Activated CD8-positive, alpha-beta memory T cell treated with anti-CD3 and anti-CD28 coated beads for 48 hours (primary cell): ENCODE results near the gene STK36.
A peak's percentile ranks its signal among the peaks of the same experiment; 100 is the strongest.

ENCODE experiments used
- DNase-seq, 3 experiments: peaks; one replicate each; pipeline ENCODE4 v3.0.0-alpha.2; 2020; ENCODE audit warnings: low read depth in 2 of 3, low spot score in 2 of 3

STK36 gene, protein sequence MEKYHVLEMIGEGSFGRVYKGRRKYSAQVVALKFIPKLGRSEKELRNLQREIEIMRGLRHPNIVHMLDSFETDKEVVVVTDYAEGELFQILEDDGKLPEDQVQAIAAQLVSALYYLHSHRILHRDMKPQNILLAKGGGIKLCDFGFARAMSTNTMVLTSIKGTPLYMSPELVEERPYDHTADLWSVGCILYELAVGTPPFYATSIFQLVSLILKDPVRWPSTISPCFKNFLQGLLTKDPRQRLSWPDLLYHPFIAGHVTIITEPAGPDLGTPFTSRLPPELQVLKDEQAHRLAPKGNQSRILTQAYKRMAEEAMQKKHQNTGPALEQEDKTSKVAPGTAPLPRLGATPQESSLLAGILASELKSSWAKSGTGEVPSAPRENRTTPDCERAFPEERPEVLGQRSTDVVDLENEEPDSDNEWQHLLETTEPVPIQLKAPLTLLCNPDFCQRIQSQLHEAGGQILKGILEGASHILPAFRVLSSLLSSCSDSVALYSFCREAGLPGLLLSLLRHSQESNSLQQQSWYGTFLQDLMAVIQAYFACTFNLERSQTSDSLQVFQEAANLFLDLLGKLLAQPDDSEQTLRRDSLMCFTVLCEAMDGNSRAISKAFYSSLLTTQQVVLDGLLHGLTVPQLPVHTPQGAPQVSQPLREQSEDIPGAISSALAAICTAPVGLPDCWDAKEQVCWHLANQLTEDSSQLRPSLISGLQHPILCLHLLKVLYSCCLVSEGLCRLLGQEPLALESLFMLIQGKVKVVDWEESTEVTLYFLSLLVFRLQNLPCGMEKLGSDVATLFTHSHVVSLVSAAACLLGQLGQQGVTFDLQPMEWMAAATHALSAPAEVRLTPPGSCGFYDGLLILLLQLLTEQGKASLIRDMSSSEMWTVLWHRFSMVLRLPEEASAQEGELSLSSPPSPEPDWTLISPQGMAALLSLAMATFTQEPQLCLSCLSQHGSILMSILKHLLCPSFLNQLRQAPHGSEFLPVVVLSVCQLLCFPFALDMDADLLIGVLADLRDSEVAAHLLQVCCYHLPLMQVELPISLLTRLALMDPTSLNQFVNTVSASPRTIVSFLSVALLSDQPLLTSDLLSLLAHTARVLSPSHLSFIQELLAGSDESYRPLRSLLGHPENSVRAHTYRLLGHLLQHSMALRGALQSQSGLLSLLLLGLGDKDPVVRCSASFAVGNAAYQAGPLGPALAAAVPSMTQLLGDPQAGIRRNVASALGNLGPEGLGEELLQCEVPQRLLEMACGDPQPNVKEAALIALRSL (N-terminal part only)

DNA sequence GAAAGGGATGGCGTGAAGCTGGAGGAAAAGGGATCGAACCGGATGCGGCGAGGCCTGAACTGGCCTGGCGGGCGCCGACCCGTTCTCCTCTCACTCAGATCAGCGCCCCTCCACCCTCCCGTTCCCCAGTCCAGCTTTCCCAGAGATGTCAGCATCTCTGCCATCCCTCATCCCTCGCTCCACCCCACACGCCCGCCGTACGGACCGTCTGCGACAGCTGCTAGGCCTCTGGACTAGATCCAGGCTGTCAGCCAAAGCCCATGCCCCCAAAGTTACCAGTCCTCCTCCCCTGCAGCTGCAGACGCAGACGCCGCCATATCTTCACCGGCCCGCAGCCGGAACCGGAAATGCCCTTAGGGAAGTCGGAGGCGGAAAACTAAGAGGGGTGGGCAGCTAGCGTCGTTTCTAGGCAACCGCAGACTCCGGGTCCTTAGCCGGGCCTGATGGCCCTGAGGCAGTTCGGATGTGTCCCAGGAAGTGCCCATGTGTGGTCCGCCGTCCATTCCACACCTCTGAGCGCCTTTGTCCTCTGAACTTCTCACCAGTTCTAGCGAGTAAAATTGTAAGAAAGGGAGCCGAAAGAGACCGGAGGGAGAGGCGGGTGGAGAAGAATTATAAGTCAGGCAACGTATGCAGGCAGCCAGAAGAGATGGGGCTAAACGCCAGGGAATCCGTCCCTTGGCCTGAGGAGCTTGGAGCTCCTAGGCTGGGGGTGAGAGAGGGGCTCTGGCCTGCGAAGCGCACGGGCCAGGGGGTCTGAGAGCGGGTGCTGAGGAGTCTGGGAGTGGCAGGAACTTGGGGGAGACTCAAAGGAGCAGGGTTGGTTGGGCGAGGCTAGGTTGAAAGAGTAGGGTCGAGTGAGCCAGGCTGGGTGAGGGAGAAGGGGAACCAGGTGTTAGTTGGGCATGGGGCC lies at the start of gene STK36, which contains the start of gene RNF25:
TSS of gene STK36 (plus strand) at position 433 of the 913 bp plus-strand sequence. CDS start 744 bp downstream, outside the sequence.
TSS of gene RNF25 (minus strand) at position 349 of the 913 bp plus-strand sequence. CDS start at position 317, 32 bp downstream.
- DNase-seq, result peak; percentile 51 to 63 (median 62)

DNA sequence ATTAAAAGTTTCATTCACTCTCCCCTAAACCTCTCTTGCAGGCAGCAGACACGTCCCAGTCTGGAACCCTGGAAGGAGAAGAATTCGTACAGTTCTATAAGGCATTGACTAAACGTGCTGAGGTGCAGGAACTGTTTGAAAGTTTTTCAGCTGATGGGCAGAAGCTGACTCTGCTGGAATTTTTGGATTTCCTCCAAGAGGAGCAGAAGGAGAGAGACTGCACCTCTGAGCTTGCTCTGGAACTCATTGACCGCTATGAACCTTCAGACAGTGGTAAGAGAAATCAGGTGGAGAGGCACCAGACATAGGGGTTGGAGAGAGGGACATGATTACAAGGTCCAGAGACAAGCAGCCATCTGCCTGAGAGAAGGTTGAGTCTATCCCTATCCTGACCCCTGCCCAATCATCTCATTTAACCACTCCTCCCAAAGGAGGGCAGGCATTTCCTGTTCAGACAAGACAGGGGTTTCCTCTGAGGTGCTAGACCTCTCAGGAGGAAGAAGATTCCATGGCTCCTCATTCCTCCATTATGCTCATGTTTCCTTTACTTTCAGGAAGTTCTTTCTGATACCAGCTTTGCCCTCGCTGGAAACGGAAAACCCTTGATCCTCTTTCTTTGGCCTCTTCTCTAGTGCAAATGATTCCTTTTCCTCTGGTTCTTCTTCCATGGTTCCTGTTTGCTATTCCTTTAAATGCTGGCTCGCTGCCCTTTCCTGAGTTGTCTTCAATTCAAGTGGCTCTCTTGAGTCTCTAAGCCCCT lies 49.1 kb upstream of the STK36 start:
- no peak for DNase-seq

DNA sequence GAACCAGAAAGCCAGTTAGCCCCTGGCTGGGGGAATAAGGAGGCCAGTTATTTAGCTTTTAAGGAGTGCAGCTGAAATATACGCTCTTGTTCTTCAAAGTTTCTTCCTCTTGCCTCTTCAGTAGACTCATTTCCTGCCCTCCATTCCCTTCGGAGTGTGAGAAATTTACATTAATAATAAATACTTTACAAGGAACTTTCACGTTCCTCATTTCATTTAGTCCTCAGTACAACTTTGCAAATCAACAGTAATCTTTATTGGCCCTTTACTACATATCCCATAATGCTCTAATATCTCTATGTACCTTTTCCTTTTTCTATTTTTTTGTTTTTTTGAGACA lies 48.5 kb upstream of the STK36 start:
- DNase-seq, result no peak

DNA sequence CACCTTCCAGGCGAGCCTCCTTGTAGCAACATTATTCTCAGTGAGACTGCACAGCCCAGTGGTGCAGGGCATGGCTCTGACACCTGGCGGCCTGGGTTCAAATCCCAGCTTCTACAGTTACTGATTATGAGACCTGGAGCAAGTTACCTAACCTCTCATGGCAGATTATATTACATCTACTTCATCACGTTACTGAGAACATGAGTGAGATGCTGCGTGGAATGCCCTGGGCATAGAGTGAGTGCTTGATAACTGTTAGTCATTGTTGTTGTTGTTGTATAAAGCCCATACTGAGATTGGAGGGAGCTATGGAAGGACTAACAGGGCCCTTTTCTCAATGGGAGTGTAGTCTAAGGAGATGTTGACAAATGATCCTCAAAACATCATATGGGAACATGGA lies 45.5 kb upstream of the STK36 start:
- no peak for DNase-seq

DNA sequence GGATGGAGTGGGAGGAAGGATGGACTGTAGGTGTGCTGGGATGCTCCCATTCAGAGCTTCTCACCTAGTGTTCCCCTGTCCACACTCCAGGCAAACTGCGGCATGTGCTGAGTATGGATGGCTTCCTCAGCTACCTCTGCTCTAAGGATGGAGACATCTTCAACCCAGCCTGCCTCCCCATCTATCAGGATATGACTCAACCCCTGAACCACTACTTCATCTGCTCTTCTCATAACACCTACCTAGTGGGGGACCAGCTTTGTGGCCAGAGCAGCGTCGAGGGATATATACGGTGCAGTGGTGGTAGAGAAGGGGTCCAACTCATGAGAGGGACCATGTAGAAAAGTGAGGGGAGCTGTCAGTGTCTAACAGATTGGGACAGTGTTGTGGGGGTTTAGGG lies 43.9 kb upstream of the STK36 start:
- DNase-seq, result no peak

DNA sequence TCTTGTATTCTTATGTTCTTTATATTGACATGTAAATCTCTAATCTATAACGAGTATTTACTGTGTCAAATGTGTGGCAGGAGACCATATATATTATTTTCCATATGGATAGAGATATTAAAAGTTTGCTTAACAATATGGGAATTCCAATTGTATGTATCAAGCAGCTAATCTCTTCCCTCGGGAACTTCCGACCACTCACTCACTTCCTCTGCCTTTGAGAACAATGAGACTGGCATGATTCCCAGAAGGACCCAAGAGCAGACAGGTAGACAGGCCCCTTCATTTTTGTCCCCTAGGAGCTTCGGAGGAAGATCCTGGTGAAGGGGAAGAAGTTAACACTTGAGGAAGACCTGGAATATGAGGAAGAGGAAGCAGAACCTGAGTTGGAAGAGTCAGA lies 40.0 kb upstream of the STK36 start:
- DNase-seq, result no peak

DNA sequence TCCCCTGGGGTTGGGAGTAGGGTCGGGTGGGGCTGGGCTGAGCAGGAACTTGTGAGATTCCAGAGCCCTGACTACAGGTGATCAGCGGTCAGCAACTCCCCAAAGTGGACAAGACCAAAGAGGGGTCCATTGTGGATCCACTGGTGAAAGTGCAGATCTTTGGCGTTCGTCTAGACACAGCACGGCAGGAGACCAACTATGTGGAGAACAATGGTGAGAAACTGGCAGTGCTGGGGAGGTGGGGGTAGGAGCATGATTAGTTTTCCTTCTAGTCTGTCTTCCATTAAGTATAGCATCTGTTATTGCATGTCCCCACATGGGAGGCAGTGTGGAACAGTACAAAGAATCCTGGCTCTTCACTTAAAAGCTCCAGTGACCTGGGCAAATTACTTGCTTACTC lies 36.2 kb upstream of the STK36 start:
- DNase-seq, result no peak

DNA sequence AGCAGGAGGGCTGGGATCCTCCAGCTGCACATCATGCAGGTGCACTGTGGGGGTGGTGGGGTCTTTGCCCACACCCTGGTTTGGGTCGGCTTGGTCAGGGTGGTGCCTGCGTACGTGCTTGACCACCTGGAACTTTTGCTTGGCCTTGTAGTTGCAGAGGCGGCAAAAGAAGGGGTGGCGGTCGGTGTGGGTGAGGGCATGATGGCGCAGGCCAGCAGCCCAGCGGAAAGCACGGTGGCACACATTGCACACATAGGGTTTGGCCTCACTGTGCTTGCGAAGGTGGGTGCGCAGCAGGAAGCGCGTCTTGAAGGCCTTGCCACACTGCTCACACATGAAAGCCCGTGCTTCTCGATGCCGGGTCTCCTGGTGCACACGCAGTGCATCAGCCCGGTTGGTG lies 33.5 kb upstream of the STK36 start:
- no peak for DNase-seq

DNA sequence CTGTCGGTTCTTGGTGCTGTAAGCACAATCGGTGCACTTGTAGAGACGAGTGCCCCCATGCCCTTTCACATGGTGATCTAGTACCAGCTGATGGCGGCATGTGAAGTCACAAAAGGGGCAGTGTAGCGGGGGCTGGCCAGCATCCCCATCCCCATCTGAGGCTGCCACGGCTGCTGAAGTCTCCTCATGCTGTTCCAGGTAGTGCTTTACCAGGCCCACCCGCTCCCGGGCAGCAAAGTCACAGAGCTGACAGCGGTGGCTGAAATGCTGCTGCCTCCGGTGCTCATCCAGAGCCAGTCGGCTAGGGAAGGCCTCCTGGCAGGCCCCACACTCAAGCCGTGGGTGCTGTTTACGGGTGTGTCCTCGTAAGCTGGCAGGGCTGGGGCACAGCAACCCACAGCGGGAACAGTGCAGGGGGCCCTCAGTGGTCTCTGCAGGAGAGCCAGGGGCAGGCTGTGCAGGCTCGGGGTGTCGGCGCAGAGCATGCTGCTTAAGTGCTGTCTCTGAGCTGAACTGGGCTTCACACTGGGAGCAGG lies 29.7 kb upstream of the STK36 start:
- no peak for DNase-seq

DNA sequence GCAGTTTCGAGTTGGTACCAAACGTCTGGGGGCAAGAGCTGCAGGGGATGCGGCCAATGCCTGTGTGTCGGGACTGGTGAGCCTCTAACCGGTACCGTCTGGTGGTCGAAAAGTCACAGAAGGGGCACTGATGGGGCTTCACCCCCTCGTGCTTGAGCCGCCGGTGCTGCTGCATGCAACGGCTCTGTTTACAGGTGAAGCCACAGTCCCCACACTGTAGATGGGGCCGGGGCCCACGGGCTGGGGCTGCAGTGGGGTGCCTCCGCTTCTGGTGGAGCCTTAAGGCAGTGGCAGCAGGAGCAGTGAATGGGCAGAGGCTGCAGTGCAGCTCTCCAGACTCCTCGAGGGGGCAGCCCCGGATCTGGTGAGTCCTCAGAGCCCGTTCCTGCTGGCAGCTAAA lies 29.1 kb upstream of the STK36 start:
- DNase-seq, result no peak

DNA sequence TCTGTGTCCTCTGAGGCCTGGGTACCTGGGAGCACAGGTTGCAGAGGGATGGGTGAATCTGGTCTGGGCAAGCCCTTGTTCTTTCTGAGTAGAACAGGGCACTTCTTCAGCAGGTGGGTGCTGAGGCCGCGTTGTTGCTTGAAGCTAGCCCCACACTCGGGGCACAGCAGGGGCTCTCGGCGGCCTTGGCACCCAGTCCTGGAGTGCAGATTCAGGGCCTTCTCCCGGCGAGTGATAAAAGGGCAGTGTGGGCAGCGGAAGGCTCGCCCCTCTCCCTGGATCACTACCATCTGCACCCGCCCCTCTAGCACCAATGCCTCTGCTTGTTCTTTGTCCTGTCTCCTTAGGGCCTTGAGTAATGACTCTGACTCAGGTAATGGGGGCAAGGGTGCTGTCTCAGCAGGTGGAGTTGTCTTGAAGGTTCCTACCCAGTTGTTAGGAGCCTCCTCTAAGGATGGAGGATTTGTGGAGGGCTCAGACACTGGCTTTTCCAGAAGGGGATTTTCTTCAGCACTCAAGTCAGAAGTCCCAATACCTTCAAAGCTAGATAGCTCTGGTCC lies 28.1 kb upstream of the STK36 start:
- DNase-seq, result no peak

DNA sequence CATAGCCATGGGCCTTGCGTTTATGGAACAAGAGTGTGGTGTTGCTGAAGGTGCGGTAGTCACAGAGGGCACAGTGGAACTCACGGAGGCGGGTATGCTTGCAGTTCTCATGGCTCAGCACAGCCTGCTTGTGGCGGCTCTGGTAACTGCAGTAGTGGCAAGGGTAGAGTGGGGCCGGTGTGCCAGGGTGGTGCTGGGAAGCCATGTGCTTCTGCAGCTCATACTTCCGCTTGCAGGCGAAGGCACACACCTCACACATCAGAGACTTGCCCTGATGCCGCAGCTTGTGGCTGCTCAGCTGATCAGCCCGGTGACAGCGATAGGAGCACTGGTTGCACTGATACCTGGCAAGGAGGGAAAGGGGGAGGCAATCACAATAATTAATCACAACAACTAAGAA lies 27.2 kb upstream of the STK36 start:
- DNase-seq, result no peak

DNA sequence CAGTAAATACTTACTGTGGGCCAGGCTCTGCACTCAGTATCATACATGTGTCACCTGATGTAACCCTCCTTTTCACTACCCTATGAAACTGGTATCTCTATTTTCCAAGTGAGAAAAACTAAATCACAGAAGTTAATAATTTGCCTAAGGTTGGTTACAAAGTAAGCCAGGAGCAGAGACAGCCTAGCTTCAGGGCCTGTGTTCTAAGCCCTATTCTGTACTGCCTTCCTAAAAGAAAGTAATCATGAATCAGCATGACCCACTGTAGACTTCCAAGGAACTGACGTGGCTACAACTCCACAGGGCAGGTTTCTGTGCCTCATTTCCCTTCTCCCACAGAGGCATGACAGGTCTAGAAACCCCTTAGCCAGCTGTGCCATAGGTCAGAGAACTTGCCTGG lies 26.8 kb upstream of the STK36 start:
- no peak for DNase-seq

DNA sequence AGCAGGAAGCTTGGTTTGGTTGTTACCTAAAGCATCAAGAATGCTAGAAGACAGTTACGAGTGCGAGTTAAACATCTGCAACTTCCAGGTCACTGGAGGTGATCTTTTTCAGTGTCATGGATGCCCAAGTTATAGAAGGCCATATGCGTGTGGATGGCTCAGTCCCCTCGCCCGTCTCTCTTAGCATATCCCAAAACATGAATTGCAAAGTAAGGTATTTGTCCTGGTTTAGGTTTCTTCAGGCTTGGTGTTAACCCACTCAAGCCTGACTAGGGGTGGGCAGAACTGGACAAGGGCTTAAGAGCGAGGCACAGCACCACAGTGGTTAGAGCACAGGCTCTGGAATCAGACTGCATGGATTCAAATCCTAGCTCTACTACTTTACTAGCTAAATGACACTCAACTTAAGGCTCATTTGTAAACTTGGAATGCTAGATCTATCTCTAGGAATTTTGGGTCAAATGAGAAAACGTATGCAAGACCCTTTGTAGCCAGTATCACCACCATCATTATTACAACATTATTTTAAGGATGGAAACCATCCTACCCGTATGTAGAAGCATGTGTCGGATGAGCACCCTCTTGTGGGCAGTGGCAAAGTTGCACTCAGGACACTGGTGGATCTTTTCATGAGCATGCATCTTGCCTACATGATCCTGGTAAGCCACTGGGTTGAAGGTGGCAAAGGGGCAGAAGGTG lies 23.6 kb upstream of the STK36 start:
- no peak for DNase-seq

DNA sequence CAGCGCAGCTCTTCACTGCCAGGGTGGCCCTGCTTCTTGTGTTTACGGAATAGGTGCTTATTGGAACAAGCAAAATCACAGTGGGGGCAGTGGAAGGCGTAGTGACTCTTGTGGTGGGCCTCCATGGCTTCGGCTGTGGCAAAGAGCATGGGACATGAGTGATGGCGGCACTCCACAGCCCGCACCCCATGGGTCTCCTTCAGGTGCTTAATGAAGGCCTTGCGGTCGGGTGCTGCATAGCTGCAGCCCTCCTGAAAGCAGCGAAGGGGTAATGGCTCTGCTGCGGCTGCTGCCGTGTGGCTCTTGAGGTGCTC lies 23.1 kb upstream of the STK36 start:
- no peak for DNase-seq

DNA sequence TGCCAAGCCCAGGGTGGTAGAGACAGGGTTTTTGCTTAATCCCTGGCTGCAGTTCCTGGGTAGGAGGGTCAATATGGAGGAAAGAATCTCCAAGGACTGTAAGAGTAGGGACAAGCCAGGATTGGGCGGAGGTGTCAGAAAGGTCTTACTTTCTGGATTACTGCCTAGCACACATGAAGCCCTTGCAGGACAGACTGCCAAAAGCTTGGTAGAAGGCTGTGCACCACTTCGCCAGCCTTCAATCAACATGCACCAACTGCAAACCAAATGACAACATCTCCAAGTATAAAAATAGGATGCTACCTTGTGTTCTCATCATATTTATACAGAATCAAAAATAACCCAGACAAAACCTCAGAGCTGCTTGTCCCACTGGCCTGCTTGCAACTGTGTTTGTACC lies 16.1 kb upstream of the STK36 start:
- no peak for DNase-seq

DNA sequence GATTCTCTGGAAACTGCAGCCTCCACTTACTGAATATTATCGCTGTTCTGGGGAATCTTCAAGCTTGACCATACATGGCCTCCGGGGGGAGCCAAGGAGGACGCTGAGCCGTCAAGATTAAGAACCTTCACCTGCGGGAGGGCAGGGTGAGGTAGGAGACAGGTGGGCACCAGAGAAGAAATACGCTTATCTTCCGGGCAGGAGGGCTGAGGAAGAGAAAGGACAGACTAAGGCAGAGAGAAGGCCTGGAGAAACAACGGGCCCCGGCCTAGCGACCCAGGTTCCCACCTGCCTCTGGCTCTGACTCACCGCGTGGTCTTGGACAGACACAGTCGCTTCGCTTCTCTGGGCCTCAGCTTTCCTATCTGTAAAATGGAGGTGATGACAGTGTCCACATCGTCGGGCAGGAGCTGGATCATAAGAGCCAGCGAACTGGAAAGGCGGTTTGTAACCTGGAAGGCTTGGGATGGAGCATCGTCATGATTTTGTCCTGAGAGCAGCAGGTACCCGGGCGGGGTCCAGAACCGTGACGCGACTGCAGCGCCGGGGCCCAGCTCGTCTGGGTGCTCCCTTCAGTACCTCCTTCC lies 13.1 kb upstream of the STK36 start:
- peak; percentile 23 to 37 (median 24) for DNase-seq

DNA sequence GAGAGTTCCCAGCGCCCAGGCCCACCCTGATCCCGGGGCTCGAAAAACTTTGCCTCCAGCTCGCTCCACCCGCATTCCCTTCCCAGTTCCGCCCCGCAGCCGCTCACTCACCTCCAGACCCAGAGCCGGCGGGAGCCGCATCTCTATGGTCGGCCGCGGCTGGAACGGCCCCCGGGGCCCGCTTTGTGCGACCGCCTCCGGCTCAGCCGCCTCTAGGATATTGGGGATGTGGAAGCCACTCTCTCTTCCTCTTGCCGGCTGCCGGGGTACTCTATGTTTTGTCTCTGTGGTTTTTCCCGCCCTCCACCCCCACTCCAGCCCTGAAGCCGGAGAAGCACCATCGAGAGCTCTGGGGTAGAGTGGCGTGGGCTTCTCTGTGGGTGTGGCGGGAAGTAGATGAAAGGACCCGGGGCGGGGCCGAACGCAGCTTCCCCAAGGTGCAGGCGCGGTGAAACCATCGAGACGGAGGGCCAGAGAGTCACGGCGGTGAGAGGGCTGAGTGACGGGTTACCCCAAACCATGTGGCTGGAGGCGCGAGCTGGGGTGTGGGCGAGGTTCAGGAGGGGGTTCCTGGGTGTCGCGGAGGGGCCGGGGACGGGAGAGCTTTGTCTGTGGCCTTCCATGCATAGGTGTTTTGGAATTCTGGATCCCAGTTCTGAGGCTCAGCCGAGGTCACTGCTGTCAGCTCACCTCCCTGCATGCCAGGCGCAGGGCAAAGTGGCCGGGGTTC lies 12.5 kb upstream of the STK36 start, which contains the start of the genes BCS1L and ZNF142:
TSS of gene BCS1L (plus strand) at position 426 of the 730 bp plus-strand sequence. CDS start 1,305 bp downstream, outside the sequence.
TSS of gene ZNF142 (minus strand) at position 366 of the 730 bp plus-strand sequence. CDS start 3,194 bp downstream, outside the sequence.
- DNase-seq, result peak; percentile 85 to 92 (median 90)
